Measurements from ENCODE around the gene TNIK.
"Not testable (repeated sequence)": the region's sequence is repeated elsewhere in the genome, so short reads cannot be mapped to it uniquely, and the experiment has no call there.

The TNIK gene

GRCh38 chr3:171401432-171401831 is 58.8 kb downstream of the TNIK start:
- in situ Hi-C loops (cut with HindIII; ENCODE audit: low pct_ligation_motif_present, low pct_unique_long_range_greater_than_20kb, low sequenced_read_pairs): no loop called here

GRCh38 chr3:171399842-171400241 is 60.4 kb downstream of the TNIK start:
- in situ Hi-C loops (cut with HindIII; ENCODE audit: low pct_ligation_motif_present, low pct_unique_long_range_greater_than_20kb, low sequenced_read_pairs): no loop called here
- no peak for DNase-seq

More at GRCh38 chr3:171401432-171401831, 58.8 kb downstream of the TNIK start:
- no peak for DNase-seq

- in situ Hi-C loops (cut with HindIII; ENCODE audit: low pct_ligation_motif_present, low pct_unique_long_range_greater_than_20kb, low sequenced_read_pairs): no loop called here
- DNase-seq: no peak
Observed at GRCh38 chr3:171398343-171398742, 61.9 kb downstream of the TNIK start.

GRCh38 chr3:171397089-171397488 is 63.1 kb downstream of the TNIK start:
- no peak for DNase-seq
- in situ Hi-C loops (cut with HindIII; ENCODE audit: low pct_ligation_motif_present, low pct_unique_long_range_greater_than_20kb, low sequenced_read_pairs): no loop called here

GRCh38 chr3:171396048-171396447 is 64.2 kb downstream of the TNIK start:
- DNase-seq: peak; percentile 48
- in situ Hi-C loops (cut with HindIII; ENCODE audit: low pct_ligation_motif_present, low pct_unique_long_range_greater_than_20kb, low sequenced_read_pairs): no loop called here

- DNase-seq: no peak
- in situ Hi-C loops (cut with HindIII; ENCODE audit: low pct_ligation_motif_present, low pct_unique_long_range_greater_than_20kb, low sequenced_read_pairs): no loop called here
Observed at GRCh38 chr3:171393032-171393744, 67.0 kb downstream of the TNIK start.

- DNase-seq: no peak
- in situ Hi-C loops (cut with HindIII; ENCODE audit: low pct_ligation_motif_present, low pct_unique_long_range_greater_than_20kb, low sequenced_read_pairs): no loop called here
Observed at GRCh38 chr3:171391432-171391831, 68.8 kb downstream of the TNIK start.

GRCh38 chr3:171390051-171390941 is 69.9 kb downstream of the TNIK start:
- in situ Hi-C loops (cut with HindIII; ENCODE audit: low pct_ligation_motif_present, low pct_unique_long_range_greater_than_20kb, low sequenced_read_pairs): no loop called here
- DNase-seq: no peak

- no peak for DNase-seq
- in situ Hi-C loops (cut with HindIII; ENCODE audit: low pct_ligation_motif_present, low pct_unique_long_range_greater_than_20kb, low sequenced_read_pairs): no loop called here
Observed at GRCh38 chr3:171389491-171389890, 70.7 kb downstream of the TNIK start.

GRCh38 chr3:171388527-171388926 is 71.7 kb downstream of the TNIK start:
- no peak for DNase-seq
- in situ Hi-C loops (cut with HindIII; ENCODE audit: low pct_ligation_motif_present, low pct_unique_long_range_greater_than_20kb, low sequenced_read_pairs): no loop called here

GRCh38 chr3:171387062-171387461 is 73.1 kb downstream of the TNIK start:
- in situ Hi-C loops (cut with HindIII; ENCODE audit: low pct_ligation_motif_present, low pct_unique_long_range_greater_than_20kb, low sequenced_read_pairs): no loop called here
- DNase-seq: no peak

- in situ Hi-C loops (cut with HindIII; ENCODE audit: low pct_ligation_motif_present, low pct_unique_long_range_greater_than_20kb, low sequenced_read_pairs): no loop called here
- DNase-seq: no peak
Observed at GRCh38 chr3:171385086-171385485, 75.1 kb downstream of the TNIK start.

GRCh38 chr3:171384101-171384891 is 75.9 kb downstream of the TNIK start:
- in situ Hi-C loops (cut with HindIII; ENCODE audit: low pct_ligation_motif_present, low pct_unique_long_range_greater_than_20kb, low sequenced_read_pairs): no loop called here
- DNase-seq: no peak

- in situ Hi-C loops (cut with HindIII; ENCODE audit: low pct_ligation_motif_present, low pct_unique_long_range_greater_than_20kb, low sequenced_read_pairs): no loop called here
- no peak for DNase-seq
Observed at GRCh38 chr3:171383206-171384018, 76.8 kb downstream of the TNIK start.

GRCh38 chr3:171382347-171382746 is 77.9 kb downstream of the TNIK start:
- DNase-seq; in situ Hi-C loops (cut with HindIII; ENCODE audit: low pct_ligation_motif_present, low pct_unique_long_range_greater_than_20kb, low sequenced_read_pairs): not testable (repeated sequence)

- DNase-seq: no peak
- in situ Hi-C loops (cut with HindIII; ENCODE audit: low pct_ligation_motif_present, low pct_unique_long_range_greater_than_20kb, low sequenced_read_pairs): no loop called here
Observed at GRCh38 chr3:171380711-171381425, 79.3 kb downstream of the TNIK start.

- in situ Hi-C loops (cut with HindIII; ENCODE audit: low pct_ligation_motif_present, low pct_unique_long_range_greater_than_20kb, low sequenced_read_pairs): no loop called here
- DNase-seq: no peak
Observed at GRCh38 chr3:171379961-171380483, 80.2 kb downstream of the TNIK start.

Measured in ACHN (cell line).